ENCODE data around the gene ZNF613. TPM values are rescaled to one million over a fixed set of nuclear protein-coding genes. Genes with fewer than 3 reads are reported as not detected.
"Not testable (repeated sequence)": the region's sequence is repeated elsewhere in the genome, so short reads cannot be mapped to it uniquely, and the experiment has no call there.

The ZNF613 gene
- total RNA-seq, 1 donor from 2014 or later = 5.2 TPM

- H3K27ac ChIP-seq (ENCODE audit: low read depth, low read length) = peak within 1 kb of the TSS; percentile 84
- H3K9me3 ChIP-seq (ENCODE audit: control insufficient read depth in 3 of 3, low read length in 3 of 3) = peaks cover 9 to 21% (median 13%) of the 10 kb centered on the region in 3 donors
- peak within 1 kb of the TSS; percentile 95 to 96 (median 96) for H3K9ac ChIP-seq (ENCODE audit: low read depth in 1 of 3, low read length in 3 of 3)
- H3K36me3 ChIP-seq (ENCODE audit: control insufficient read depth in 3 of 3, insufficient read depth in 3 of 3, low read length in 3 of 3) = peaks cover 12 to 18% (median 12%) of the 10 kb centered on the region in 3 donors
- peak within 1 kb of the TSS; percentile 92 to 96 (median 94) for H3K4me3 ChIP-seq (ENCODE audit: low read length in 3 of 3)
- H3K4me1 ChIP-seq (ENCODE audit: control insufficient read depth in 3 of 3, insufficient read depth in 3 of 3, low read length in 3 of 3) = peaks cover 5 to 6% (median 5%) of the 10 kb centered on the region in 3 donors
- H3K27me3 ChIP-seq (ENCODE audit: control insufficient read depth in 3 of 3, insufficient read depth in 3 of 3, low read length in 3 of 3) = peaks cover 0 to 3% (median 3%) of the 10 kb centered on the region in 3 donors
Observed at GRCh38 chr19:51904331-51905165, 22.7 kb upstream of the ZNF613 start, which contains the start of gene ZNF649. Gene ZNF649 (minus strand): TSS chr19:51905017. CDS start chr19:51900107, 4,910 bp downstream.

- Histone ChIP-seq H3K4me1 (ENCODE audit: control insufficient read depth in 3 of 3, insufficient read depth in 3 of 3, low read length in 3 of 3) (peaks cover 5 to 6% (median 5%) of the 10 kb centered on the region in 3 donors), H3K9me3 (ENCODE audit: control insufficient read depth in 3 of 3, low read length in 3 of 3) (peaks cover 6 to 17% (median 9%) of the 10 kb centered on the region in 3 donors), H3K4me3 (ENCODE audit: low read length in 3 of 3) (peak overlapping the region; percentile 92 to 96 (median 94)), H3K9ac (ENCODE audit: low read depth in 1 of 3, low read length in 3 of 3) (peak overlapping the region in 1 of 3 donors; percentile 96), H3K36me3 (ENCODE audit: control insufficient read depth in 3 of 3, insufficient read depth in 3 of 3, low read length in 3 of 3) (peaks cover 5 to 11% (median 6%) of the 10 kb centered on the region in 3 donors), H3K27me3 (ENCODE audit: control insufficient read depth in 3 of 3, insufficient read depth in 3 of 3, low read length in 3 of 3) (peaks cover 3% of the 10 kb centered on the region in 3 donors), H3K27ac (ENCODE audit: low read depth, low read length) (no peak overlapping the region)
Observed at GRCh38 chr19:51905206-51905605, 22.1 kb upstream of the ZNF613 start.

GRCh38 chr19:51905639-51906038 lies 21.6 kb upstream of the ZNF613 start:
- H3K4me3 ChIP-seq (ENCODE audit: low read length in 3 of 3) = peak overlapping the region in 1 of 3 donors; percentile 41
- H3K4me1 ChIP-seq (ENCODE audit: control insufficient read depth in 3 of 3, insufficient read depth in 3 of 3, low read length in 3 of 3); H3K36me3 ChIP-seq (ENCODE audit: control insufficient read depth in 3 of 3, insufficient read depth in 3 of 3, low read length in 3 of 3); H3K27ac ChIP-seq (ENCODE audit: low read depth, low read length); H3K9ac ChIP-seq (ENCODE audit: low read depth in 1 of 3, low read length in 3 of 3); H3K27me3 ChIP-seq (ENCODE audit: control insufficient read depth in 3 of 3, insufficient read depth in 3 of 3, low read length in 3 of 3): not testable (repeated sequence)
- peaks cover 3 to 13% (median 7%) of the 10 kb centered on the region in 3 donors for H3K9me3 ChIP-seq (ENCODE audit: control insufficient read depth in 3 of 3, low read length in 3 of 3)

- H3K9me3 ChIP-seq (ENCODE audit: control insufficient read depth in 3 of 3, low read length in 3 of 3); H3K4me1 ChIP-seq (ENCODE audit: control insufficient read depth in 3 of 3, insufficient read depth in 3 of 3, low read length in 3 of 3); H3K27me3 ChIP-seq (ENCODE audit: control insufficient read depth in 3 of 3, insufficient read depth in 3 of 3, low read length in 3 of 3); H3K9ac ChIP-seq (ENCODE audit: low read depth in 1 of 3, low read length in 3 of 3); H3K36me3 ChIP-seq (ENCODE audit: control insufficient read depth in 3 of 3, insufficient read depth in 3 of 3, low read length in 3 of 3); H3K4me3 ChIP-seq (ENCODE audit: low read length in 3 of 3); H3K27ac ChIP-seq (ENCODE audit: low read depth, low read length): not testable (repeated sequence)
Observed at GRCh38 chr19:51906108-51906507, 21.2 kb upstream of the ZNF613 start.

- not testable (repeated sequence) for H3K4me1 ChIP-seq (ENCODE audit: control insufficient read depth in 3 of 3, insufficient read depth in 3 of 3, low read length in 3 of 3); H3K27ac ChIP-seq (ENCODE audit: low read depth, low read length); H3K27me3 ChIP-seq (ENCODE audit: control insufficient read depth in 3 of 3, insufficient read depth in 3 of 3, low read length in 3 of 3); H3K9me3 ChIP-seq (ENCODE audit: control insufficient read depth in 3 of 3, low read length in 3 of 3); H3K36me3 ChIP-seq (ENCODE audit: control insufficient read depth in 3 of 3, insufficient read depth in 3 of 3, low read length in 3 of 3); H3K4me3 ChIP-seq (ENCODE audit: low read length in 3 of 3); H3K9ac ChIP-seq (ENCODE audit: low read depth in 1 of 3, low read length in 3 of 3)
Observed at GRCh38 chr19:51907981-51908380, 19.3 kb upstream of the ZNF613 start.

GRCh38 chr19:51915324-51915867 lies 11.9 kb upstream of the ZNF613 start:
- H3K4me3 ChIP-seq (ENCODE audit: low read length in 3 of 3) = peak overlapping the region in 1 of 3 donors; percentile 17
- H3K27me3 ChIP-seq (ENCODE audit: control insufficient read depth in 3 of 3, insufficient read depth in 3 of 3, low read length in 3 of 3) = no peaks in the 10 kb centered on the region
- no peak overlapping the region for H3K9ac ChIP-seq (ENCODE audit: low read depth in 1 of 3, low read length in 3 of 3)
- peaks cover 13 to 34% (median 24%) of the 10 kb centered on the region in 3 donors for H3K9me3 ChIP-seq (ENCODE audit: control insufficient read depth in 3 of 3, low read length in 3 of 3)
- H3K36me3 ChIP-seq (ENCODE audit: control insufficient read depth in 3 of 3, insufficient read depth in 3 of 3, low read length in 3 of 3) = no peaks in the 10 kb centered on the region
- H3K4me1 ChIP-seq (ENCODE audit: control insufficient read depth in 3 of 3, insufficient read depth in 3 of 3, low read length in 3 of 3) = no peaks in the 10 kb centered on the region
- H3K27ac ChIP-seq (ENCODE audit: low read depth, low read length) = no peak overlapping the region

GRCh38 chr19:51916167-51916566 lies 11.1 kb upstream of the ZNF613 start:
- Histone ChIP-seq H3K27me3 (ENCODE audit: control insufficient read depth in 3 of 3, insufficient read depth in 3 of 3, low read length in 3 of 3) (no peaks in the 10 kb centered on the region), H3K4me3 (ENCODE audit: low read length in 3 of 3) (no peak overlapping the region), H3K9ac (ENCODE audit: low read depth in 1 of 3, low read length in 3 of 3) (no peak overlapping the region), H3K27ac (ENCODE audit: low read depth, low read length) (no peak overlapping the region), H3K36me3 (ENCODE audit: control insufficient read depth in 3 of 3, insufficient read depth in 3 of 3, low read length in 3 of 3) (no peaks in the 10 kb centered on the region), H3K4me1 (ENCODE audit: control insufficient read depth in 3 of 3, insufficient read depth in 3 of 3, low read length in 3 of 3) (no peaks in the 10 kb centered on the region), H3K9me3 (ENCODE audit: control insufficient read depth in 3 of 3, low read length in 3 of 3) (peaks cover 15 to 35% (median 24%) of the 10 kb centered on the region in 3 donors)

GRCh38 chr19:51919606-51920005 lies 7.7 kb upstream of the ZNF613 start:
- peaks cover 28 to 43% (median 33%) of the 10 kb centered on the region in 3 donors for H3K9me3 ChIP-seq (ENCODE audit: control insufficient read depth in 3 of 3, low read length in 3 of 3)

GRCh38 chr19:51921949-51922348 lies 5.3 kb upstream of the ZNF613 start:
- no peaks in the 10 kb centered on the region for H3K27me3 ChIP-seq (ENCODE audit: control insufficient read depth in 3 of 3, insufficient read depth in 3 of 3, low read length in 3 of 3)
- peaks cover 0 to 4% (median 0%) of the 10 kb centered on the region in 3 donors for H3K4me1 ChIP-seq (ENCODE audit: control insufficient read depth in 3 of 3, insufficient read depth in 3 of 3, low read length in 3 of 3)
- peak overlapping the region in 1 of 3 donors; percentile 41 for H3K4me3 ChIP-seq (ENCODE audit: low read length in 3 of 3)
- no peak overlapping the region for H3K9ac ChIP-seq (ENCODE audit: low read depth in 1 of 3, low read length in 3 of 3)
- H3K27ac ChIP-seq (ENCODE audit: low read depth, low read length) = no peak overlapping the region
- H3K9me3 ChIP-seq (ENCODE audit: control insufficient read depth in 3 of 3, low read length in 3 of 3) = peaks cover 23 to 32% (median 24%) of the 10 kb centered on the region in 3 donors
- peaks cover 0 to 3% (median 0%) of the 10 kb centered on the region in 3 donors for H3K36me3 ChIP-seq (ENCODE audit: control insufficient read depth in 3 of 3, insufficient read depth in 3 of 3, low read length in 3 of 3)

More at GRCh38 chr19:51919606-51920005, 7.7 kb upstream of the ZNF613 start:
- H3K27ac ChIP-seq (ENCODE audit: low read depth, low read length) = no peak overlapping the region
- no peaks in the 10 kb centered on the region for H3K4me1 ChIP-seq (ENCODE audit: control insufficient read depth in 3 of 3, insufficient read depth in 3 of 3, low read length in 3 of 3)
- H3K9ac ChIP-seq (ENCODE audit: low read depth in 1 of 3, low read length in 3 of 3) = no peak overlapping the region
- H3K4me3 ChIP-seq (ENCODE audit: low read length in 3 of 3) = no peak overlapping the region
- peaks cover 0 to 3% (median 0%) of the 10 kb centered on the region in 3 donors for H3K36me3 ChIP-seq (ENCODE audit: control insufficient read depth in 3 of 3, insufficient read depth in 3 of 3, low read length in 3 of 3)
- H3K27me3 ChIP-seq (ENCODE audit: control insufficient read depth in 3 of 3, insufficient read depth in 3 of 3, low read length in 3 of 3) = no peaks in the 10 kb centered on the region

- peaks cover 12 to 17% (median 16%) of the 10 kb centered on the region in 3 donors for H3K36me3 ChIP-seq (ENCODE audit: control insufficient read depth in 3 of 3, insufficient read depth in 3 of 3, low read length in 3 of 3)
- peak overlapping the region; percentile 90 to 94 (median 93) for H3K9ac ChIP-seq (ENCODE audit: low read depth in 1 of 3, low read length in 3 of 3)
- peaks cover 12 to 23% (median 19%) of the 10 kb centered on the region in 3 donors for H3K9me3 ChIP-seq (ENCODE audit: control insufficient read depth in 3 of 3, low read length in 3 of 3)
- H3K4me3 ChIP-seq (ENCODE audit: low read length in 3 of 3) = peak overlapping the region; percentile 84 to 100 (median 95)
- H3K27ac ChIP-seq (ENCODE audit: low read depth, low read length) = peak overlapping the region; percentile 75
- no peaks in the 10 kb centered on the region for H3K27me3 ChIP-seq (ENCODE audit: control insufficient read depth in 3 of 3, insufficient read depth in 3 of 3, low read length in 3 of 3)
- H3K4me1 ChIP-seq (ENCODE audit: control insufficient read depth in 3 of 3, insufficient read depth in 3 of 3, low read length in 3 of 3) = peaks cover 8 to 15% (median 13%) of the 10 kb centered on the region in 3 donors
Observed at GRCh38 chr19:51926426-51926783, 867 bp upstream of the ZNF613 start.

Measured in skeletal muscle tissue (tissue), 4 donors.